Suprapubic skin (tissue), 4 donors: ENCODE measurements around the gene CRYGS.

ENCODE experiments used
- CTCF ChIP-seq, 2 donors: fragments of 200-600 bp in 1 of 2; fragments of 450-650 bp in 1 of 2; sonication (generic) in 1 of 2; IDR thresholded peaks; one replicate each; pipeline ENCODE4 v1.5.1; 2016 to 2019; ENCODE audit warnings: antibody characterized with exemption in 2 of 2, mild to moderate bottlenecking in 1 of 2, moderate library complexity in 1 of 2
- POLR2A ChIP-seq, 2 donors: fragments of 450-650 bp; IDR thresholded peaks; one replicate each; pipeline ENCODE4 v1.6.1; 2017; ENCODE audit warnings: antibody characterized with exemption in 2 of 2, mild to moderate bottlenecking in 2 of 2, moderate library complexity in 2 of 2
- POLR2AphosphoS5 ChIP-seq, 3 donors: sonication (generic); formaldehyde crosslinking; IDR thresholded peaks; one replicate each; pipeline ENCODE4 v1.6.1; 2017; ENCODE audit warnings: antibody characterized with exemption in 3 of 3

DNA sequence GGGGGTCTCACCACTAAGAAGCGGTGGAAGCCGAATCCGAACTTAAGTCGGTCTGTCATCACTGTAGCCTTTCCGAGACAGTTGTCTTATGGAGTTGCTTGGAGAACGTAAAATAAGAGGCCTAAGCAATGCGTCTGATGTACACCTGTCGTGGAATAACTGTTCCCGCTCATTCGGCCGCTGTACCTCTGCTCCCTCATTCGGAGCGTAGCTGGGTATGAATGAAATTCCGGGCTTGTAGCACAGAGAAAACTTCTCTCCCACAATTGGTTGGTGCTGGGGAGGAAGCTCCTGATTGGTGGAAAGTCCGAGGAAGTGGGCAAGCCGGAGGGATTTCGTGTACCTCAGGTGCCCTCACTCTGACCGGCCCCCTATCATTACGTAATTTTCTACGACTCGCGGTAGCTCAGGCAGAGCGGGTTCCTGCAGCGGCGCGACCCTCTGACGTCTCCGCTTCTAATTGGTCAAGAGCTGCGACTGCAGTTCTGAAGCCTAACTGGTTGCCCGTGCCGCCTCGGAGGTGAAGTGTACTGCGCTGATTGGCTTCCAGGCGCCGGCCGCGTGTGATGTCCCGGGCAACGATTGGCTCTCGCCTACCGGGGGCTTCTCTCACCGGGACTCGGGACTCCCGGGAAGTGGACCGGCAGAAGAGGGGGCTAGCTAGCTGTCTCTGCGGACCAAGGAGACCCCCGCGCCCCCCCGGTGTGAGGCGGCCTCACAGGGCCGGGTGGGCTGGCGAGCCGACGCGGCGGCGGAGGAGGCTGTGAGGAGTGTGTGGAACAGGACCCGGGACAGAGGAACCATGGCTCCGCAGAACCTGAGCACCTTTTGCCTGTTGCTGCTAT, 26.1 kb upstream of the CRYGS start, which contains the start of gene DNAJB11:
- TF ChIP-seq CTCF (IDR thresholded peaks at IDR 0.05) (no peak), POLR2AphosphoS5 (IDR thresholded peaks at IDR 0.05) (peak in 2 of 3 donors; percentile 38 to 87), POLR2A (IDR thresholded peaks at IDR 0.05) (peak in 1 of 2 donors; percentile 76)
